GM19324 (cell line): ENCODE measurements around the gene CAMTA1.
"Not testable (repeated sequence)": the region's sequence is repeated elsewhere in the genome, so short reads cannot be mapped to it uniquely, and the experiment has no call there.

Source experiments
- ATAC-seq: cut with Tn5 transposase; IDR thresholded peaks from one replicate; pipeline ENCODE4 v1.9.1; 2021; ENCODE audit warnings: mild to moderate bottlenecking, moderate library complexity; ENCODE audit not compliant: unreplicated experiment, low FRiP score

CAMTA1 gene

GRCh38 chr1:7694600-7695496 is 909.6 kb downstream of the CAMTA1 start:
- no peak for ATAC-seq

GRCh38 chr1:7695497-7696117 is 910.4 kb downstream of the CAMTA1 start:
- ATAC-seq: no peak

GRCh38 chr1:7698641-7699040 is 913.4 kb downstream of the CAMTA1 start:
- ATAC-seq: no peak

- ATAC-seq: no peak
Observed at GRCh38 chr1:7702365-7702764, 917.1 kb downstream of the CAMTA1 start.

GRCh38 chr1:7703321-7704213 is 918.3 kb downstream of the CAMTA1 start:
- ATAC-seq: no peak

- no peak for ATAC-seq
Observed at GRCh38 chr1:7704214-7705047, 919.2 kb downstream of the CAMTA1 start.

- ATAC-seq: no peak
Observed at GRCh38 chr1:7705048-7705907, 920.0 kb downstream of the CAMTA1 start.

- no peak for ATAC-seq
Observed at GRCh38 chr1:7705908-7706216, 920.6 kb downstream of the CAMTA1 start.

GRCh38 chr1:7707527-7707926 is 922.3 kb downstream of the CAMTA1 start:
- no peak for ATAC-seq

GRCh38 chr1:7708065-7708464 is 922.8 kb downstream of the CAMTA1 start:
- ATAC-seq: not testable (repeated sequence)

- no peak for ATAC-seq
Observed at GRCh38 chr1:7710859-7711258, 925.6 kb downstream of the CAMTA1 start.

- ATAC-seq: no peak
Observed at GRCh38 chr1:7712731-7713323, 927.6 kb downstream of the CAMTA1 start.

GRCh38 chr1:7716506-7716905 is 931.3 kb downstream of the CAMTA1 start:
- no peak for ATAC-seq

GRCh38 chr1:7717748-7718368 is 932.6 kb downstream of the CAMTA1 start:
- ATAC-seq: no peak

- no peak for ATAC-seq
Observed at GRCh38 chr1:7719468-7720094, 934.3 kb downstream of the CAMTA1 start.

GRCh38 chr1:7721940-7722669 is 936.9 kb downstream of the CAMTA1 start:
- no peak for ATAC-seq

GRCh38 chr1:7722670-7723012 is 937.4 kb downstream of the CAMTA1 start:
- ATAC-seq: no peak
